Daoy (cell line): Measurements from ENCODE around the gene CMC2. TPM values are rescaled to one million over a fixed set of nuclear protein-coding genes. Genes with fewer than 3 reads are reported as not detected.

ENCODE experiments used
- DNase-seq: peaks from one replicate; pipeline ENCODE4 v3.0.0-alpha.2; 2015; ENCODE audit warnings: low read depth
- total RNA-seq: library from RNA; depleted of rRNA; stranded (reverse); fragments of >200 nt; shearing (Covaris generic); gene quantifications from 2 replicates; pipeline ENCODE4 v1.2.3, GENCODE V29; 2014

Gene CMC2
- total RNA-seq, 1 experiment from 2014 or later, result 144 TPM

- no peak for DNase-seq
Observed at GRCh38 chr16:80974649-80975376, 31.9 kb downstream of the CMC2 start.

- DNase-seq, result peak; percentile 33
Observed at GRCh38 chr16:80973991-80974390, 32.7 kb downstream of the CMC2 start.

DNA sequence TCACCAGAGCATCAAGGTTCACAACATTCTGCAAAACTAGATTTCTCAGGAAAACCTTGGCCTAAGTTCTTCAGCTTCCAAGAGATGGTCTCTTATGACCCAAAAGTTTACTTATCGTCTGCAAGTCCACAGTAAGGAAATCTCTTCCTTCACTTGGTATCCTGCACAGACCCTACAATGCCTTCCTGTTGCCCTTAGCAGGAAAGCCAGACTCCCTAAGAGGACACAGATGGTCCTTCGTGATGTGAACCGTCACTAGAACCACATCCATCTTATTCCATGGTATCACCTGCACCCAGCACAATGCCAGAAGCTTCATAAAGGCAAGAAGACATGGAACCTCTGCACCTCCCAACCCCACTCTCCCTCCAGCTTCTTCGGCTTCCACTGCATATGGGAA is 34.1 kb downstream of the CMC2 start:
- DNase-seq, result no peak

GRCh38 chr16:80971819-80972218 is 34.9 kb downstream of the CMC2 start:
- DNase-seq, result no peak

DNA sequence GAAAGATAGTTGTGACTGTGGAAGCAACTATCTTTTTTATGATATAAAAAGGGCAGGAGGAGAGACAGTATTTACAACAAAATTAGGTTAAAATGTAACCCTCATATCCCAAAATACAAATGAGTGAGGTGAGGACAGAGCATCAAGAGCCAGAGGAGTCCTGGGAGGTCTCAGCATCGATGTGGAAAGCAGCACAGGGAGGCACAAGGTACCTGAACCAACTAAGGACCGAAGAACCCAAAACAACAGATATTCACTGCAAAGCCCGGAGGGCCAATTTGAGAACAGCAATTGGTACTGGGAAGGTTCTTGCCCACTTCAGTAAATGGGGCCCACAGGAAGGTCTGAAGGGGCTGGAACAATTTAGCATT is 37.6 kb downstream of the CMC2 start:
- DNase-seq, result no peak

DNA sequence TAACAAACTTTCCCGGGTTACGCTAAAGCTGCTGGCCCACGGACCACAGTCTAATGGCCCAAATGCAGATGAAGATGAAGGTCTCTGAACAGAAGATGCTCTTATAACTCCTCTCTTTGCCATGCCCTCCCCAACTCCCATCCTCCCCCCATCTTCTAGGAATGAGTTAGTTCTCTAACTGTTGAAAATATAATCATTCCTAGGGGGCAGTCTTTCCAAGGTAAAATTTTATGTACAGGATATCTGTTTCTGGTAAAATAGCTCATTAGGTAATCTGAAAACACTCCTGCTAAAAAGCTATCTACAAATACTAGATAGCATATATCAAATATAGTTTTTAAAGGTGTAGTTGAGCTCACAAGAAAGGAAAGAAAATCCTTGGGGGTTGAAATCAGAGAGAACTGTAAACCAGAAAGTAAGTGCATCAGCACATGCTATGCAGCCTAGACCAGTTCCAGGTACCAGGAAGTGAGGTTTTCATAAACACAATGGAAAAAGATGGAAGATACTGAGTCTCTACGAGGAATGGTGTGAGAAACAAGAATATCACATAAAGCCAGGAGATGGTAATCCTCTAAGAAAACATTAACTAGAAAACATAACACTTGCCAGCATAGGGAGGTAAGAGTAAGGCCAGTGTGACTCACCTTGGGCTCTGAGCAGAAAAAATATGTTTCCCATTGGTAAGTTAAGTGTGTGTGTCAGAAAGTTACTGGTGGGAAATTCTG is 38.1 kb downstream of the CMC2 start:
- DNase-seq, result no peak

DNA sequence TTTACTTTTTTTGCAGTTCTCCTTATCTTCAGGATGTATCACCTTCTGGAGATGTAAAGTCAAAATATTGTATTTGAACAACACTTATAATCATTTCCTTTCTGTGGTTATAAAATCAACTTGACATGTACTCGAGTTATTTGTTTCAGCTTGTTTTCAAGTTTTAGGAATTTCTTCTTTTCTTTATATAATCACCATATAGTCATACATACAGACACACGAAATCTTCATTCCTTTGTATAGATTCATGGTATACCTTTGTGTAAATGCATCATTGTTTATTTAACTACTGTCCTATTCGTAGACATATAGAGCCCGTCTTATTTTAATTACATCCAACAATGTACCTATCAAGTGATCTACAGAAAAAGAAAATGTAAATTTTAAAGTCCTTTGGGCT is 40.1 kb downstream of the CMC2 start:
- no peak for DNase-seq

- no peak for DNase-seq
Observed at GRCh38 chr16:80964351-80964750, 42.3 kb downstream of the CMC2 start.

DNA sequence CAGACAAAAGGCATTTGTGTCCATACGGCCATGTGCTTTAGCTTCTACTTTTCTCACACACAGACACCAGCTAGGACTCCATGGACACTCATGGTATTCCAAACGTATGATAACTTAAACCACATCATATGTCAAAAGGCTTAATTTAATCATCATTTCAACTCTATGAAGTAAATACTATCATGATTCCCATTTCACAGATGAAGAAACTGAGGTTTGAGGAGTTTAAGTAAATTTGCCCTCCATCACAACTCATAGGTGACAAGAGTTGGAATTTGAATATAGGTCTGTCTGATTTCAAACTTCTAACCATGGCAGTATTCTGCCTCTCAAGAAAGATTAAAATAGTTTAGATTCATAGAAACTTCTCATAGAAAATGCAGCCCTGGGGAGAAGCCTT is 43.8 kb downstream of the CMC2 start:
- no peak for DNase-seq

- DNase-seq, result no peak
Observed at GRCh38 chr16:80958284-80958683, 48.4 kb downstream of the CMC2 start.

DNA sequence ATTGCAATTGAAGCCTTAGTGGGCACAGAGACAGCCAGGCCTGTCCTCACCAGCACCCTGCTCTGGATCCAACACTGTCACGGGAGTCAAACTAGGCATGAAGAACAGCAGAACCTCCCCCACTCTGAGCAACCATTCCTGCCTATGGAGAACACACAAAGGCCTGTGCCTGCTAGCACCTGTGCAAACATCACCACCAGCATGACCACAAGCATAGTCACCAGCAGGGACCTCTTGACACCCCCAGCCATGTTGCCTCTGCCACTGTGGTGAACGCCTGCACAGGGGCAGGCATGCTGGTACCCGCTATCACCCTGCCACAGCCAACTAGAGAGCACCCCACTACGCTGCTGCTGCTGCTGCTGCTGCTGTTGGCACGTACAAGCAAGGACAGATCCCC is 51.7 kb downstream of the CMC2 start:
- DNase-seq, result no peak

GRCh38 chr16:80948886-80949493 is 57.7 kb downstream of the CMC2 start:
- peak; percentile 63 for DNase-seq

- DNase-seq, result no peak
Observed at GRCh38 chr16:80947708-80948625, 58.7 kb downstream of the CMC2 start.

- no peak for DNase-seq
Observed at GRCh38 chr16:80947239-80947638, 59.4 kb downstream of the CMC2 start.

DNA sequence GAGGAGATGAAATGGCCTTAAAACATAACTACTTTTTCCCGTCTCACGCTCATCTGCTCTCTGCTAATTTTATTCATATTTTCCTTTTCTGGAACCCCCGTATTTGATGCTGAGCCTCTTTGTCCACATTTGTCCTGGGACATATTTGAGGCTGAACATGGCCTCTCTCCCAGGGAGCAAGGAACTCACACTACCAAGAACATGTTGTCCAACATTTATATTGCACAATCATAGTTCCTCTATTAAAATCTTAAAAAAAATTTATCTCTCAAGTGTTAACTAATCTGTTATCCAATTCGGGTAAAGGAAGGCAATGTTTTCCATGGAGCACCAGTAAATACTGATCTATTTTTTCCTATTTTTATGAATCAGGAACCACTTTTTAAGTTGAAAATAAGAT is 60.2 kb downstream of the CMC2 start:
- no peak for DNase-seq

- DNase-seq, result no peak
Observed at GRCh38 chr16:80940069-80940856, 66.4 kb downstream of the CMC2 start.

- no peak for DNase-seq
Observed at GRCh38 chr16:80938879-80939260, 67.8 kb downstream of the CMC2 start.

GRCh38 chr16:80938004-80938878 is 68.4 kb downstream of the CMC2 start:
- peak; percentile 78 for DNase-seq

GRCh38 chr16:80936410-80936809 is 70.3 kb downstream of the CMC2 start:
- no peak for DNase-seq

DNA sequence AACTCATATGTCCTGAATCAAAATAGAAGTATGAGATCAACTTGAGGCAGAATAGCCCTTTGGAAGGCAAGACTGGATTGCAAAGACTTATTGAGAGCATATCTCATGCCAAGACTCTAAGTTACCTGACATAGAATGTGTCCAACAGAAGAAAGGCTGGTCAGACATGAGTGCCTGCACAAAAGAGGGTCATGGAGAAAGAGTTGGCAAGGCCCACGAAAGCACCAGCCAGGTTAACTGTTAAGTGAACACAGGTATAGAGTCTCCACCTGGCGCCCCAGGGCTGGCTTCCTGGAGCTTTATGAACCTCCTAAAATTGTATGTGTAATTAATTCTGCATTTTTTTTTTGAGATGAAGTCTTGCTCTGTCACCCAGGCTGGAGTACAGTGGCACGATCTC is 71.0 kb downstream of the CMC2 start:
- no peak for DNase-seq
